GM19463 (cell line): Measurements from ENCODE around the gene PSTPIP1.

ENCODE experiments used
- ATAC-seq: cut with Tn5 transposase; IDR thresholded peaks from one replicate; pipeline ENCODE4 v1.9.1; 2021; ENCODE audit warnings: mild to moderate bottlenecking, moderate library complexity; ENCODE audit not compliant: unreplicated experiment

The PSTPIP1 gene

DNA sequence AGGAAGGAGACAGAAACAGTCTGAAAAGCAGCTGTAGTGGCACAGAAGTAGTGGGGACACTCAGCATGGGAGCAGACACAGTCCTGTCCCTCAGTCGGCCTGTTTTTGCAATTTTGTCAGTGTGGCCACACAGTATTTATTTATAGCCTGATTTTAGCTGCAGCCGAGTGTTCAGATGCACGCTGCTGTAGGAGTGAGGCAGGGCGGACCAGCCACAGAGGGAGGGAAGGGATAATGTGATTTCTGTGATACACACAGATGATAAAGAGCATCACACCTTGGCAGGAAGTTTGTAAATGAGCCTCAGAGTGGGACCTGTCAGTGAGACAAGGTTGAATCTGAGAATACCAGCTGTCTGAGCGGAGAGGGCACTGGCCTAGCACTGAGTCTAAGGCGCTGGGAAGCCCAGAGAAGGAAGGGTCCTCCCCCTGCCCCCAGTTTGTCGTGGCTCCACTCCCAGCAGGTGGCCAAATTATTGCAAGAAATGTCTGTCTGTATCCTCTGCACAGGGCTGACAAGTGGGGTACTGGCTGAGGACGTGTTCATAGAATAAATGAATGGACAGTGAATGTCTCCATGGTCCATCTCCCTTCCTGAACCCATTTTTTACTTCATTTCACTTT lies 3.8 kb downstream of the PSTPIP1 start:
- no peak for ATAC-seq

DNA sequence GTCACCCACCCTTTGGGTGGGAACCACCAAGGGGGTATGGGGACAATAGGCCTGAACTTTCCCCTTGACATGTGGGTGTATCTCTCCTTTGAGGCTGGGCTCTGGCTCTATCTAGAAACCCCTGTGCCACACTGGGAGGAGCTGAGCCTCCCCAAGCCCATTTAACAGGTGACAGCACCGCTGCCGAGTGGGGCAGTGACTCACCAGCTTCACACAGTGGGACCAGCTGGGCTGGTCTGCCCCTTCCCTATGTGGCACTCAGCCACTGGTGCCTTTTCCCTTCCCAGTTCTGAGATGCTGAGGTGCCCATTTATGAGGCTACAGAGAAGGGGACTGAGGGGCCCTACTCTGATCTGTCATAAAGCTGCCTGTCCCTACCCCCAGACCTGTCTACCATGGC lies 5.1 kb downstream of the PSTPIP1 start:
- no peak for ATAC-seq

DNA sequence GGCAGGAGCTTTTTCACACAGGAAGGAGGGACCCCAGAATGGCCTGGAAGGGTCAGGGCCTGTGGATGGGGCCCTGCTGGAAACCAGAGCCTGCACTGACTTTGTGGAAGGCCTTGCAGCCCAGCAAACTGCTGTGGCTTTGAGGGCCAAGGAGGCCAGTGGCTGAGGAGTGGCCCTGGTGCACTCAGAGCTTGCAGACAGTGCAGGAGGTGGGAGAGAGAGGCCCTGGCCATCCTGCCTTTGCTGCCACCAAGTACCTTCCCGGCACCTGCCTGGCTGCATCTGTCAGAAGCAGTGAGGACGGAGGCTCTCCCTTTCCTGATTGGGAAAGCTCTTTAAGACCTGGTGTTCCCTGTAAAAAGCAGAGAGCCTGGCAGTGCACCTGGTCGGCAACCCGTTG lies 6.4 kb downstream of the PSTPIP1 start:
- no peak for ATAC-seq

DNA sequence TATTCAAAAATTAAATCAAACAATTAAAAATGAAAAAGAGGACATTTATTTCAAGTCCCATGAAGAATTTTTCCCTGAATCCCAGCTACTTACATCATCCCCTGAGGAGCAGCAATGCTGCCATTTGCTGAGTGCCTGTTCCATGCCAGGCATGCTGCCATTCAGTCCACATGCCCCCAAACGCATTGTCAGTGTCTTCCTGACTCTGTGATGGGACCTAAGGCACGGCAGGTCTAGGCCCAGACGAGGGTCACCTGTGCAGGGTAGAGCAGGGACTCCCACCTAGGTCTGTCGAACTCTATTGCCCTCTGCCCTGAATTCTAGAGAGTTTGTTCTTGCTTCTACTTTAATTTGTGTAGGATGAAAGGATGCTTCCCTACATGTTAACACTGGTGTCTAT lies 7.0 kb downstream of the PSTPIP1 start:
- ATAC-seq, result no peak

DNA sequence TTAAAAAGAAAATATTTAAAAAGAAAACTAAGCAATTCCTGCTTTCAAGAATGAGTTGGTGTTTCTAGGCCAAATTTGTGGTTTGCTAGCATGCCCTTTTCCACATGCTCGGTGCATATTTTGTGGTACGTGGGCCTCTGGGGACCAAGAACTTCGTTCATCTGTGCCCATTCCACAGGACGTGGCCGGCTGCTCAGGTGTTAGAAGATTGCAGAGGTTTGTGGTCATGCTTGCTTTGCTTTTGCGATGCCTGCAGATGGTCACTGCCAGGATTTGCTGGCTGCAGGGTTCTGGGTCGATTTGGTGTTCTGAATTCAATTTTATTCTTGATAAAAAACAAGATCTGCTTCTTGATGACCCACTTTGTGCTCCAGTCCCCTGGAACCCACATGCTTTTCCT lies 7.5 kb downstream of the PSTPIP1 start:
- no peak for ATAC-seq

DNA sequence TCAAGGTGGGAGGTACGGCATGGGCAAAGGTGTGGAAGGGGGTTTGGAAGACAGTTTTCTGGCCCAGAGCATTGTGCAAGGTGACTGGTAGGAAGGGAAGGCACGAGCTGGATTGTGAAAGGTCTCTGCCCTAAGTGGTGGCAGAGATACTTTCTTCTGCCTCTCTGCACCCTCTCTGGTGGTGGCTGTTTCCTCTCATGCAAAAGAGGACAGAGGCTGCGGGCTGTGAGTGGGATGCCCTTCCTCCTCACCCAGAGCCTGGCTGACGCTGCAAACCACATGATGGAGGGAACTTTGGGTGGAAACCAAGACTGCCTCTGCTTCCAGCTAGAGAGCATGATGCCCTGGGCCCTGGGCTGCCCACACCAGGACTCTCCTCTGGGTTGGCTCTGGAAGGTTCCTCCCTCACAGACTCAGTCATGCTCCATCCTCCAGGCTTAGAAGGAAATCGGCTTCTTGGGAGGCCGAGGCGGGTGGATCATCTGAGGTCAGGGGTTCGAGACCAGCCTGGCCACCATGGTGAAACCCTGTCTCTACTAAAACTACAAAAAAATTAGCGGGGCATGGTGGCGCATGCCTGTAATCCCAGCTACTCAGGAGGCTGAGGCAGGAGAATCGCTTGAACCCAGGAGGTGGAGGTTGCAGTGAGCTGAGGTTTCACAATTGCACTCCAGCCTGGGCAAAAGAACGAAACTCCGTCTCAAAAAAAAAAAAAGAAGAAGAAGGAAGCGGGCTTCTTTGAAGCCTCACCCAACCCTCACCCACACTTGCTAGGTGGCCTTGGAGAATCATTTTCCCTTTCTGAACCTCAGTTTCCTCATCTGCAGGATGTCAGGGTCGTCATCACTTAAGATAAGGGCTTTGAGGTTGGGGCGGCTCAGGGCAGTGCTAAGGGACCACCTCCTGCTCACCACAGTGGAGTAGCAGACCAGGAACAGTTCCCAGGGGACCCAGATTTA lies 8.3 kb downstream of the PSTPIP1 start:
- peak; percentile 84 for ATAC-seq

DNA sequence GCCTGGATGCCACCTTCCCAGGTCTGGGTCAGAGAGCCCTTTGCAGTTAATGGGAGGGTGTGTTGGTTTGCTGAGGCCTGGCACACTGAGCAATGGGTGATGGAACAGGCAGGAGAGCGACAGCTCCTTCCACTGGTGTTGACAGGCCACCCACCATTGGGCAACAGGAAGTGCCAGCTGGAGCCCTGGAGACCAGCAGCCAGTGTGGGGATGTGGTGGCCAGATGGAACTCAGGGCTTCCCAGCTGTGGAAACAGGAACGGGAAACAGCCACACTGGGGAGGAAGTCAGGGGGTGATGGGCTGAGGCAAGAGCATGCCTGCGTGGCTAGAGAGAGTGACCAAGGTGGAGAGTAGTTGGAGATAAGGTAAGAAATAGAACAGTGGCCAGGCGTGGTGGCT lies 9.3 kb downstream of the PSTPIP1 start:
- ATAC-seq, result no peak

DNA sequence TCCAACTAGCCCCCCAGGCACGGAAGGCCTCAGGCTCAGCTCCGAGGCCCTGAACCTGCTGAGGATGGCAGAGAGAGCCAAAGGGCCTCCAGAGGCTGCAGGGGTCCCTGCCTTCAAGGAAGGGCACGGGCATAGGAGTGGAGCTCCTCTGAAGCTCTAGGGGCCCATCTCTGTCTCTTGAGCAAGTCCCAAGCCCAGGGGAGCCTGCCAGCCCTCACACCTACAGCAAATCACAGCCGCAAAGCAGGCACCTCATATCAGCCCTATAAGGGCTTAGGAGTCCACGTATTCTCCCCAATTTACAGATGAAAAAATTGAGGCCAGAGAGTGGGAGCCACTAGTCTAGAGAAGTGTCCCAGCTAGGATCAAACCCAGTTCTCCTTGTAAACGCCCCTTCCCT lies 14.2 kb downstream of the PSTPIP1 start:
- ATAC-seq, result no peak

DNA sequence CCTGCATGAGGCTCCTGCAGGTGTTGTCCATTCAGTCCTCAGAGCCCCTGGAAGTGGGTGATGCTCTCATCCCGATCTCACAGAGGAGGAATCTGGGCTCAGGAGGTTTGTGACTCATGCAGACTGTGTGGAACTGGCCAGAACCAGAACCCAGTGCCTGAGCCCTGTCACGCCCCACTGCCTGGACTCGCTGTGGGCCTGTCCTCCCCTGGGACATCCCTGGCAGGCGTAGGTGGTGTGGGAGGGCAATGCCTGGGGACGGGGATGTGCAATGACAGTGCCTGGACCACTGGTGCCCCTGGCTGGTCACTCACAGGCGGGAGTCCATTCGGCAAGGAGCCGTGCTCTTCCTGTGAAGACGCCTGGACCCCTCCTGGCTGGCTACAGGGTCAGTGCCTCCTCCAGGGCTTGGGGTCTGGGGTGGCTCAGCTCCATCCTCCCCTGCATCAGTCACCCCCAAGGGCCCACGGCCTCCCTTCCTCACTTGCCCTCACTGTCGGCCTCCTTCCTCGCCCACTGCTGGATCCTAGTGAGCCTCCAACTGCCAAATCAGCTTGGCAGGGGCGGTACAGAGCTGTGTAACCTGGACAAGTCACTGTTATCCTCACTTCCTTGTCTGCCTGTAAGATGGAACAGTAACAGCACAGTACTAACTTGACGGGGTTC lies 14.9 kb downstream of the PSTPIP1 start:
- no peak for ATAC-seq

DNA sequence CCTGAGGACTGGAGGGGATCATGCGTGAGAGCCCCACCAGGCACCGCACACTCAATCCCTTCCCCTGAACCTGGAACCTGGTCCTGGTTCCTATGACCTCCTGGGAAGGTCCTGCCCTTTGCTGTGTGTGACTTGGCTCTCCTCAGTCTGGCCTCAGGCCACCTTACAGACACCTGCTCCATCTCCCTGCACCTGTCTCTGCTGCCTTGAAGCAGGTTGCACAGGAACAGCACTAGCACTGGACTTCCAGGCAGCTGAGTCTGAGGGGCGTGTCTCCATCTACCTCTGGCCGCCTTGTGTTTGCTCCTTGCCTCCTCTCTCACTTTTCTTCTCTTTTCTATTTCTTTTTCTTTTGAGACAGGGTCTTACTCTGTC lies 15.4 kb downstream of the PSTPIP1 start:
- no peak for ATAC-seq

DNA sequence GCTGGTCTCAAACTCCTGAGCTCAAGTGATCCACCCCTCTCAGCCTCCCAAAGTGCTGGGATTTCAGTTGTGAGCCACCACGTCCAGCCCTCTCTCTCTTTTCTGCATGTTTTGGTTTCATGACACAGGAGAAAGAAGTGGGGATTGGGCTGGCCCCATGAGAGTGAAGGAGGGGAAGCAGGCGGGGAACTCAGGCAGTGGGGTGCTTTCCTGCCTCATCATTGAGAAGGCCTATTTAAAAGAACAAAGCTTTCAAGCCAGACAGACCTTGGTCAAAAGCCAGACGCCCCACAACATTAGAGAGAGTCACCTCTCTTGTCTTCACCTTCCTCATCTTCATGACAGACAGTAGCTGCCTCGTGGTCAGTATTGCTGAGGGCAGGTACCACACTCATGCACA lies 15.9 kb downstream of the PSTPIP1 start:
- no peak for ATAC-seq

DNA sequence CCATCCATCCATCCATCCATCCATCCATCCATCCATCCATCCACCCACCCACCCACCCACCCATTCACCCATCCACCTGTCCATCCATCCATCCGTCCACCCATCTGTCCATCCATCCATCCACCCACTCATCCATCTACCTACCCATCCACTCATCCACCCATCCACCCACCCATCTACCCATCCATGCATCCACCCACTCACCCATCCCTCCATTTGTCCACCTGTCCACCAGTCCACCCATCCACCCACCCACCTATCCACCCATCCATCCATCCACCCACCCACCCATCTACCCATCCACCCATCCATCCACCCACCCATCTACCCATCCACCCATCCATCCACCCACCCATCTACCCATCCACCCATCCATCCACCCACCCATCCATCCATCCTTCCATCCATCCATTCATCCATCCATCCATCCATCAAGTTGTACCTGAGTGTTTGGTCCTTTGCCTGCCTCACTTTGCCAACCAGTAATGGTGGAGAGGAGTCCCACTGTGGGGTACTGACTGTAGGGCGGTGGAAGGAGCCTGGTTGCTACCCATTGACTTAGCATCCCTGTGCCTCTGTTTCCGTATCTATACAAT lies 17.3 kb downstream of the PSTPIP1 start:
- ATAC-seq, result no peak

DNA sequence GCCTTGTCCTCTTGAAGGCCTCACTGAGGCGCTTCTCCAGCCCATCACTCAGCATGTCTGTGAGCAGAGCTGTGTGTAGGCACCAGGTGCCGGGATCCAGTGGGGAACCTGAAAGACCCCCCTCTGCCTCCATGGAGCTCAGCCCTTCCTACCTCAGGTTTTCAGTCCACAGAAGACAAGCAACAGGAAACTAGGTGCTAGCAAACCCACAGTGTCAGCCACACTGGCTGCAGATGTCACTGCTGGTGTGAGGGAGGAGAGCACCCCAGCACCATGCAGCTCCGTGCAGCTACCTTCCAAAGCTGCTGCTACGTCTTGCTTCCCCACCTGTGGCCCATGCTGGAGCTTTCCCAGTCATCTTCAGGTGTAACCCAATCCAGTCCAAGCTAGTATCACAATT lies 17.9 kb downstream of the PSTPIP1 start:
- no peak for ATAC-seq

DNA sequence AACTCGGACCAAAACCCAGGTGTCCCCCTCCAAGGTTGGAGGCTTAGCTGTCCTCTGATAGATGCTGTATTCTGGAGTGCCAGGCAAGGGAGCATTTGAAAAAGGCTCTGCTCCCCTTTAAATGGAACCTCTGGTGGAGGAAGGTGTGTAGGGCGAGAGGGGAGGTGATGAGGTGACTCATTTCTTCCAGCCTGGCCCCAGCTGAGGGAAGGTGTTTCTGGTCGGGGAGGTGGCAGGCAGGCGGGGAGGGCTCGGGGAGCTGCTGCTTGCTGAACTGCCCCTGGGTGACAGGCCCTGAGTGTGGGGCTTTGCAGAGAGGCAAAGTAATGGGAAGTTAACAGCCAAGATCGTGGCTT lies 18.8 kb downstream of the PSTPIP1 start:
- ATAC-seq, result peak; percentile 61

DNA sequence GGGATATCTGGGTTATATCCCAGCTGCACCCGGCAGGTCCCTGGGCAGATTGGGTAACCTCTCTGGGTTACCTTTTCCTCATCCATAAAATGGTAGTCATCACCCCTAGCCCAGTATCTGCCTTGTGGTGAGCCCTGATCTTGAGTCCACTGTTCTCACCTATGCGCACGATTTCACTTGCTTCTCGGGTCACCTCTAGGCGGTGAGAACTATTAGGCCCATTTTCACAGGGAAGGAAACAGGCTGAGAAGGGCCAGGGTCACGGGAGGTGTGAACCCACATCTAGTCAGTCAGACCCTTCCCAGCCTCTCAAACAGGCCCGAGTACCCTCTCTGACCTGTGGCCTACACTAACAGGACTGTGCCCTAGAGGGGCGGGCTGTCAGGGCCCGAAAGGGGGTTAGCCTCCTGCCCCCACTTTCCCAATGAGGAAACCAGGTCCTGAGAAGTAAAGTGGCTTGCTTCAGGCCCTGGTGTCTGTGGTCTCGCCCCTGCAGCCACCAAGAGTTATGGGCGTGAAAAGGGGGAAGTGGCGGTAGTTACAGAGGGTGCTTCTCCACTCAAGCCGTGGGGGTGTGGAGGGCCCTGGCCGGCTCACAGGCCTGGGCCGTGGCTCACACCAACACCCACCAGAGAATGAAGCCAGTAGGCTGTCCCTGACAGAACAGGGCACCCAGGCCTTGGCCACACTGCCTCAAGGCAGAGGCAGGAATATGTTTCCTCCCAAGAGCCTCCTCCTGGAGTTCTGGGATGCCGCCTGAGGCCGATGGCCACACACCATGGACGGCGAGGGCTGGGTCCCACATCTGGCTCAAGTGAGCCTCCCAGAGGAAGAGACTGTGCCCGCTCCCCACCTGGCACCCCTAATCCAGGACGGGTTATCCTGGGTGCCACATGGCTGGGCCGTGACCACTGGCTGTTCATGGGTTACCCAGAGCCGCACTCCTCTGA lies 19.5 kb downstream of the PSTPIP1 start:
- ATAC-seq, result peak; percentile 49

DNA sequence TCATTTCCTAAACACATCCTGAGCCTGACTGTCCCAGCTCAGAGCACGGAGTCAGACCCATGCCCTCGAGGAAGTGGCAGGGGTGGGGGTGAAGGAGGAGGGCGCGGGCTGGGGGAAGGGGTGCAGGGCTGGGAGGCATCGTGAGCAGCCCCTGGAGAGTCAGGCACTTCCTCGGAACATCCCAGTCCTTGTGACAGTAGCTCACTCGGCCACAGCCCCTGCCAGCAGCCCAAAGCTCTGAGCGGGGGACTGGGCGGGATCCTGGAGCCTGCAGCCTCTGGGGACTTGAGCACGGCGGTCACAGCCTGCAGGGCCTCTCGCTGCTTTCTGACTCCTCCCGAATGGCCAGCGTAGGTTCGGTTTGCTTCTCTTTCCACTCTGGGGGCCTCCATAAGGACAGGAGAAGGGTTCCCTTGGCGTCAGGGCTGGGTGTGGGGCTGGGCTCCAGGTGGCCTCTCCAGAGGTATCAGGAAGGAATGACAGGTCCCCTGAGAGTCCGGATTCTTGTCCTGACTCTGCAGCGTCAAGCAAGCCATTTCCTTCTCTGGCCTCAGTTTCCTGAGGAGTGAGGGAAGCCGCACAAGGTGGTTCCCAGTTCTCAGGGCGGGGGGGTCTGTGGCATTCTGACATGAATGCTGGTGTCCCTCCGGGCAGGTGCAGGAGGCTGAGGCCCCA lies 20.9 kb downstream of the PSTPIP1 start:
- no peak for ATAC-seq

DNA sequence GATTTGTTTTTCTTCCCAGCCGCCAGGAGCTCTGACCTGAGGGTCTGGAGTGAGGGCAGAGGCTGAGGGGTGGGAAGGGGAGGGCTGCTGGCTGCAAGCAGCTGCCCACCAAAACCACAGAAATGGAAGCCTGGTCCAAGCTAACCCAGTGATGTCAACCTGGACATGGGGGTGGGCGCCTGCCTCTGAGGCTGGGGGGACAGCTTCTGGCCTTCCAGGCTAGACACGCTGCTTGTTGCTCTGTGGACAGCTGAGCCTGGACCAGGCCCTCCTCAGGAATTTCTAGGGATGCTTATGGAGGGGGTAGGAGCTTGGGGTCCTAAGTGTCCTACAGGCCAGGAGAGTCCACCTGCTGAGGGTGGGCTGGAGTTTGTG lies 21.4 kb downstream of the PSTPIP1 start:
- ATAC-seq, result no peak

DNA sequence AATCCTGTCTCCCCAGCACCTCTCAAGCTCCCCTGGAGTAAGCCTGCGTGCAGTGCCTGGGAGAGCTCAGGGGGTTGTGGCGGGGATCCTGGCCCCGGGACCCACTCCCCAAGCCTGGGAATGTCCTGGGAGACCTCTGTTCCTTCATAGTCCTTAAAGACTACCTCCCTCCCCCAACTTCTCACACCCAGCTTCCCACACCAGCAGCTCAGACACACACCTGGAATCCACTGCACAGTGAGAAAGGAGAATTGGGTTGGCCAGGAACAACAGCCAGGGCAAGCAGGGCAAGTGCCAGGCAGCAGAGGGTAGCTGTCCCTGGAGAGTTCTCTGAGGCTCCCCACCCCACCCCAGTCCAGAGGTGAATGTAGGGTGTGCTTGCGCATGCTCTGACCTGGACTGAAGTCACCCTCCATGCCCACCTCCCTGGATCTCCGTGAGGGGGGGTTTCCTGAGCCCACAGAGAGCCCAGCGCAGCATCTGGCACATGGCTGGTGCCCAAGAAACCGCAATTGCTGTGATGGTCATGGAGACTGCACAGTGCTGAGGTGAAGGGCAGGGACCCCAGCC lies 22.2 kb downstream of the PSTPIP1 start:
- ATAC-seq, result no peak
